NT2/D1 (cell line): ENCODE data around the gene CTRL.

Experiments
- DNase-seq: peaks from one replicate; pipeline ENCODE4 v3.0.0-alpha.2; 2011; ENCODE audit warnings: low read depth, low spot score
- H3K27me3 ChIP-seq: 2 replicates; pipeline ENCODE4 v1.6.0; 2011; ENCODE audit warnings: mild to moderate bottlenecking; ENCODE audit not compliant: insufficient read length, insufficient read depth
- H3K36me3 ChIP-seq: 2 replicates; pipeline ENCODE4 v1.6.1; 2011; ENCODE audit warnings: mild to moderate bottlenecking, low read length, mixed read lengths; ENCODE audit not compliant: insufficient read depth, insufficient read length
- H3K4me1 ChIP-seq: 2 replicates; pipeline ENCODE4 v1.5.1; 2011; ENCODE audit not compliant: insufficient read depth, insufficient read length
- H3K4me3 ChIP-seq: 2 replicates; pipeline ENCODE4 v1.5.1; 2011; ENCODE audit warnings: low read depth; ENCODE audit not compliant: insufficient read length
- H3K9ac ChIP-seq: 2 replicates; pipeline ENCODE4 v1.6.0; 2011; ENCODE audit warnings: low read depth; ENCODE audit not compliant: insufficient read length
- H3K9me3 ChIP-seq: 2 replicates; pipeline ENCODE4 v1.5.1; 2011; ENCODE audit warnings: mild to moderate bottlenecking, low read length; ENCODE audit not compliant: insufficient read depth
- SUZ12 ChIP-seq: IDR thresholded peaks from 2 replicates; pipeline ENCODE4 v1.6.1; 2011; ENCODE audit not compliant: insufficient read length, insufficient read depth; ENCODE audit errors: extremely low read depth
- YY1 ChIP-seq: IDR thresholded peaks from 2 replicates; pipeline ENCODE4 v1.6.1; 2011; ENCODE audit not compliant: insufficient read length, insufficient read depth
- ZNF274 ChIP-seq: IDR thresholded peaks from 2 replicates; pipeline ENCODE4 v1.6.1; 2011; ENCODE audit warnings: mild to moderate bottlenecking, low read depth, low read length

Gene CTRL

GRCh38 chr16:67927131-67927941, 4.3 kb downstream of the CTRL start:
- Histone ChIP-seq H3K4me1 (peaks cover 21% of the 10 kb centered on the region), H3K9ac (no peak overlapping the region), H3K9me3 (no peaks in the 10 kb centered on the region)

GRCh38 chr16:67926181-67926750, 5.4 kb downstream of the CTRL start:
- H3K4me3 ChIP-seq: no peak overlapping the region
- TF ChIP-seq ZNF274 (no peak), YY1 (no peak), SUZ12 (no peak)
- H3K4me1 ChIP-seq: peaks cover 17% of the 10 kb centered on the region
- H3K36me3 ChIP-seq: peaks cover 67% of the 10 kb centered on the region
- DNase-seq: no peak
- H3K9ac ChIP-seq: no peak overlapping the region
- no peaks in the 10 kb centered on the region for H3K27me3 ChIP-seq
- H3K9me3 ChIP-seq: no peaks in the 10 kb centered on the region

More at GRCh38 chr16:67927131-67927941, 4.3 kb downstream of the CTRL start:
- Histone ChIP-seq H3K4me3 (no peak overlapping the region), H3K36me3 (peaks cover 78% of the 10 kb centered on the region), H3K27me3 (no peaks in the 10 kb centered on the region)
- TF ChIP-seq YY1 (no peak), ZNF274 (no peak), SUZ12 (no peak)
- DNase-seq: no peak

- TF ChIP-seq SUZ12 (no peak), YY1 (no peak), ZNF274 (no peak)
- H3K36me3 ChIP-seq: peaks cover 58% of the 10 kb centered on the region
- H3K9me3 ChIP-seq: no peaks in the 10 kb centered on the region
- H3K4me3 ChIP-seq: no peak overlapping the region
- H3K27me3 ChIP-seq: no peaks in the 10 kb centered on the region
- peaks cover 20% of the 10 kb centered on the region for H3K4me1 ChIP-seq
- no peak overlapping the region for H3K9ac ChIP-seq
- no peak for DNase-seq
Measured at GRCh38 chr16:67924140-67924906, 7.3 kb downstream of the CTRL start.

DNA sequence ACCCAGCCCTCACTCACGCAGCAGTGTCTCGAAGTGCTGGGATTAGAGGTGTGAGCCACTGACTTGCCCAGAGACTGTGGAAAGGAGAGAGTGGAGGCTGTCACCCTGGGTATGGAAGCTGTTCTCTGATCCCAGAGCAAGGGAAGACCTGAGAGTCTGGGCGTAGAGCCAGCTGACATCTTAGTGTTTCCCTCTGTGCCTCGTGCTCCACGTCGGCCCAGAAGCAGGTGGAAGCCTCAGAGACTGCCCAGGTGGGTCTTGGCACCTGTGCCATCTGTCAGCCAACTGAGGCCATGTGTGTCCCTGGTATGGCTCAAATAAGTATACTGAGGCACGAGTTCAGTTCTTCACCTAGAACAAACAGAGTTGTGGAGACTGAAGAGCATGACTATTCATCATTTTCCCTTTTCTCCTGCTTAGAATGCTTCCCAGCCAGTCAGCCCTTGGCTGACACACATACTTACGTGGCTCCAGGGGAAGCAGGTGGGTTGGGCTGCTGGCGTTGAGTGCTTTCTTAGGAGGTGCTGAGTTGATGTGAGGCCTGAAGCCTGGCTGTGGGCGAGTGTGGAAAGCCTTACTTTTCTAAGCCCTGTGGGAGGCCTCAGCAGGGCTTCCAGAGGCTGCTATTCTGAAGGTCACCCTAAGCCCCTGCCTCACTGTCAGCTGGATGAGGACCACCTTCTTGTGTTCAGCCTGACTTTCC, 8.1 kb downstream of the CTRL start:
- peaks cover 23% of the 10 kb centered on the region for H3K4me1 ChIP-seq
- no peak for DNase-seq
- TF ChIP-seq ZNF274: no peak
- TF ChIP-seq SUZ12: no peak
- TF ChIP-seq YY1: no peak
- no peak overlapping the region for H3K9ac ChIP-seq
- no peak overlapping the region for H3K4me3 ChIP-seq
- H3K36me3 ChIP-seq: peaks cover 56% of the 10 kb centered on the region
- no peaks in the 10 kb centered on the region for H3K27me3 ChIP-seq
- H3K9me3 ChIP-seq: no peaks in the 10 kb centered on the region

GRCh38 chr16:67922740-67923139, 8.9 kb downstream of the CTRL start:
- no peak overlapping the region for H3K9ac ChIP-seq
- H3K36me3 ChIP-seq: peaks cover 48% of the 10 kb centered on the region
- peaks cover 19% of the 10 kb centered on the region for H3K4me1 ChIP-seq
- H3K9me3 ChIP-seq: no peaks in the 10 kb centered on the region
- no peak for DNase-seq
- TF ChIP-seq ZNF274 (no peak), YY1 (no peak)
- H3K4me3 ChIP-seq: no peak overlapping the region
- no peaks in the 10 kb centered on the region for H3K27me3 ChIP-seq

DNA sequence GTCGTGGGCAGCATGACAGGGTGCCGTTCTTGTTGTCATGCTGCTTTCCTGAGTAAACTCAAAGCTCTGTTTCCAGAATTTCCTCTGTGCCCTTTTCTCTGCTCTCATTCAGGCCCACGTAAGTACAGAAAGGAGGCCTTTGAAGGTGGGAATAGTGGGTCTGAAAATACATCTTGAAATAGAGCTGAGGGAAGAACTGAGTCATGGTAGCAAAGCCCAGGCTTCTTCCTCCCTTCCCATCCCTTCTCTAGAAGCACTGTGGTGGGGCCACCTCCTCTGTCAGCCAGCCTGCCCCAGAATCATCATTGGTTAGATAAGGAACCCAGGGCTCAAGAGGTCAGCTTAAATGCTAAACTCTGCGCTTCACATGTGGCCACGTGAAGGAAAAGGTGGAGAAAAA, 9.4 kb downstream of the CTRL start:
- Histone ChIP-seq H3K4me3 (no peak overlapping the region), H3K9ac (no peak overlapping the region), H3K27me3 (no peaks in the 10 kb centered on the region), H3K4me1 (peaks cover 24% of the 10 kb centered on the region), H3K36me3 (peaks cover 44% of the 10 kb centered on the region), H3K9me3 (no peaks in the 10 kb centered on the region)
- no peak for DNase-seq
- no peak for TF ChIP-seq SUZ12
- no peak for TF ChIP-seq YY1
- TF ChIP-seq ZNF274: no peak
